T-cell (primary cell): Measurements from ENCODE around the gene SHISAL1. TPM values are rescaled to one million over a fixed set of nuclear protein-coding genes. Genes with fewer than 3 reads are reported as not detected.

Experiments used
- ATAC-seq, 4 experiments: fragments of 200-7000 bp in 3 of 4; fragments of 150-1000 bp in 1 of 4; cut with Tn5 transposase; replicated peaks in 1 of 4; 1 replicate in 3 of 4; 2 replicates in 1 of 4; pipeline ENCODE4 v1.10.0; 2021; ENCODE audit warnings: moderate library complexity in 3 of 4, mild to moderate bottlenecking in 2 of 4, moderate number of reproducible peaks in 1 of 4
- CTCF ChIA-PET, 2 donors: fragments of 300-600 bp; sonication (Branson Sonifier 250); formaldehyde crosslinking; loops; one replicate each; lab custom pipeline; 2022; ENCODE audit warnings: antibody characterized with exemption in 2 of 2; lab: Charles Lee
- POLR2A ChIA-PET, 2 donors: fragments of 300-600 bp; sonication (Branson Sonifier 250); formaldehyde crosslinking; loops; one replicate each; lab custom pipeline; 2022; ENCODE audit warnings: antibody characterized with exemption in 2 of 2; lab: Charles Lee
- DNase-seq, 35 experiments: peaks; one replicate each; pipeline versions ENCODE4 v3.0.0 to v3.0.0-alpha.2; 2013 to 2023
- H3K27ac ChIP-seq: one replicate; pipeline ENCODE4 v1.5.1; 2013; ENCODE audit warnings: low read length
- H3K27me3 ChIP-seq, 2 experiments: replicated peaks in 1 of 2; 1 replicate in 1 of 2; 2 replicates in 1 of 2; pipeline versions ENCODE4 v1.6.1 to v1.7.0; 2013; ENCODE audit warnings: low read length in 1 of 2, mixed read lengths in 1 of 2; ENCODE audit not compliant: control insufficient read depth in 2 of 2, insufficient read depth in 2 of 2; ENCODE audit errors: extremely low read depth in 1 of 2
- H3K36me3 ChIP-seq, 2 donors: 1 replicate in 1 of 2; 2 replicates in 1 of 2; pipeline versions ENCODE4 v1.6.1 to v1.7.0; 2013; ENCODE audit warnings: low read length in 1 of 2; ENCODE audit not compliant: control insufficient read depth in 2 of 2, insufficient read depth in 1 of 2; ENCODE audit errors: extremely low read depth in 1 of 2
- H3K4me1 ChIP-seq, 2 experiments: 1 replicate in 1 of 2; 2 replicates in 1 of 2; pipeline versions ENCODE4 v1.6.1 to v1.7.0; 2013; ENCODE audit warnings: low read length in 2 of 2, mixed read lengths in 1 of 2; ENCODE audit not compliant: insufficient read depth in 2 of 2, control insufficient read depth in 1 of 2; ENCODE audit errors: extremely low read depth in 1 of 2
- H3K4me3 ChIP-seq, 2 donors: 1 replicate in 1 of 2; 2 replicates in 1 of 2; pipeline versions ENCODE4 v1.5.1 to v1.7.0; 2013; ENCODE audit warnings: mild to moderate bottlenecking in 2 of 2, low read length in 1 of 2, moderate library complexity in 1 of 2; ENCODE audit not compliant: control insufficient read depth in 1 of 2; ENCODE audit errors: extremely low read depth in 1 of 2
- H3K9me3 ChIP-seq: 2 replicates; pipeline ENCODE4 v1.7.0; 2013
- H3K27ac Mint-ChIP-seq, 2 donors: one replicate each; pipeline ENCODE4 v1.8.0; 2020 to 2021; ENCODE audit warnings: mild to moderate bottlenecking in 2 of 2, mixed read lengths in 2 of 2
- H3K27me3 Mint-ChIP-seq, 2 donors: one replicate each; pipeline ENCODE4 v1.8.0; 2021 to 2022; ENCODE audit warnings: mixed read lengths in 2 of 2
- H3K36me3 Mint-ChIP-seq: one replicate; pipeline ENCODE4 v1.8.0; 2021; ENCODE audit warnings: mixed read lengths
- H3K4me1 Mint-ChIP-seq, 3 donors: one replicate each; pipeline ENCODE4 v1.8.0; 2020 to 2022; ENCODE audit warnings: mixed read lengths in 3 of 3, mild to moderate bottlenecking in 1 of 3
- H3K4me3 Mint-ChIP-seq, 3 donors: one replicate each; pipeline ENCODE4 v1.8.0; 2020 to 2022; ENCODE audit warnings: mild to moderate bottlenecking in 3 of 3, mixed read lengths in 3 of 3, moderate library complexity in 3 of 3
- H3K9me3 Mint-ChIP-seq, 3 donors: one replicate each; pipeline ENCODE4 v1.8.0; 2020 to 2022; ENCODE audit warnings: mixed read lengths in 3 of 3
- WGBS: methylation state at CpG from one replicate; pipeline ENCODE4 v1.1.5; 2013; ENCODE audit warnings: missing lambda C conversion rate; ENCODE audit not compliant: insufficient coverage; 5-methylcytosine and 5-hydroxymethylcytosine counted together
- total RNA-seq, 35 experiments: library from RNA in 6 of 35; stranded (reverse) in 6 of 35; fragments of 120-200 nt in 1 of 35; gene quantifications; one replicate each; pipeline versions ENCODE4 v1.2.1 to v1.2.4 and lab custom pipeline; 2013 to 2026

SHISAL1 gene
- total RNA-seq, 5 donors from 2014 or later (not counting 1 experiment from before 2014, with no cell fraction given): 0.03 to 0.06 TPM; not detected in 3

GRCh38 chr22:44218071-44218470 lies 94.7 kb downstream of the SHISAL1 start:
- Mint-ChIP-seq H3K4me3 (no peak overlapping the region), H3K36me3 (no peaks in the 10 kb centered on the region), H3K27me3 (peaks cover 0 to 5% of the 10 kb centered on the region in 2 donors), H3K9me3 (no peaks in the 10 kb centered on the region), H3K27ac (no peak overlapping the region), H3K4me1 (no peaks in the 10 kb centered on the region)
- Histone ChIP-seq H3K27me3 (peaks cover 0 to 5% of the 10 kb centered on the region in 2 experiments), H3K4me1 (no peaks in the 10 kb centered on the region), H3K36me3 (no peaks in the 10 kb centered on the region), H3K9me3 (no peaks in the 10 kb centered on the region), H3K4me3 (no peak overlapping the region), H3K27ac (no peak overlapping the region)
- POLR2A ChIA-PET: no interaction called here
- 81% methylated on average over 6 of the region's 6 CpGs for WGBS
- CTCF ChIA-PET: interaction anchor here in 1 of 2 donors (0.7 kb wide), 1 partner anchor 468 kb away, joined by 4 read pairs; no protein-coding TSS in a partner anchor
- ATAC-seq (no peak), DNase-seq (no peak)

GRCh38 chr22:44217346-44217745 lies 95.4 kb downstream of the SHISAL1 start:
- Mint-ChIP-seq H3K9me3 (no peaks in the 10 kb centered on the region), H3K27ac (no peak overlapping the region), H3K4me1 (no peaks in the 10 kb centered on the region), H3K36me3 (no peaks in the 10 kb centered on the region), H3K27me3 (peaks cover 0 to 1% of the 10 kb centered on the region in 2 donors), H3K4me3 (no peak overlapping the region)
- ChIA-PET CTCF (interaction anchor here in 1 of 2 donors (0.7 kb wide), 1 partner anchor 469 kb away, joined by 4 read pairs; no protein-coding TSS in a partner anchor), POLR2A (no interaction called here)
- Histone ChIP-seq H3K9me3 (no peaks in the 10 kb centered on the region), H3K27me3 (peaks cover 0 to 5% of the 10 kb centered on the region in 2 experiments), H3K4me3 (no peak overlapping the region), H3K27ac (no peak overlapping the region), H3K4me1 (no peaks in the 10 kb centered on the region), H3K36me3 (no peaks in the 10 kb centered on the region)
- 97% methylated on average over 7 of the region's 7 CpGs for WGBS
- no peak for ATAC-seq
- no peak for DNase-seq

- no peak overlapping the region for H3K27ac Mint-ChIP-seq
- H3K4me3 Mint-ChIP-seq: no peak overlapping the region
- Histone ChIP-seq H3K27me3 (peaks cover 0 to 5% of the 10 kb centered on the region in 2 experiments), H3K4me3 (no peak overlapping the region), H3K36me3 (no peaks in the 10 kb centered on the region), H3K4me1 (no peaks in the 10 kb centered on the region), H3K27ac (no peak overlapping the region), H3K9me3 (no peaks in the 10 kb centered on the region)
- DNase-seq: no peak
- POLR2A ChIA-PET: no interaction called here
- H3K36me3 Mint-ChIP-seq: peaks cover 5% of the 10 kb centered on the region
- no peak for ATAC-seq
- 66% methylated on average over 3 of the region's 4 CpGs for WGBS
- H3K4me1 Mint-ChIP-seq: no peaks in the 10 kb centered on the region
- H3K9me3 Mint-ChIP-seq: no peaks in the 10 kb centered on the region
- CTCF ChIA-PET: no interaction called here
- no peaks in the 10 kb centered on the region for H3K27me3 Mint-ChIP-seq
These were observed 97.5 kb downstream of the SHISAL1 start for GRCh38 chr22:44215287-44215686.

- no peak for ATAC-seq
- Mint-ChIP-seq H3K36me3 (peaks cover 10% of the 10 kb centered on the region), H3K27ac (no peak overlapping the region), H3K27me3 (no peaks in the 10 kb centered on the region), H3K9me3 (peaks cover 0 to 5% (median 5%) of the 10 kb centered on the region in 3 donors), H3K4me3 (no peak overlapping the region), H3K4me1 (no peaks in the 10 kb centered on the region)
- H3K4me3 ChIP-seq: no peak overlapping the region
- POLR2A ChIA-PET: no interaction called here
- CTCF ChIA-PET: no interaction called here
- WGBS: 96% methylated on average over 4 of the region's 6 CpGs
- H3K9me3 ChIP-seq: no peaks in the 10 kb centered on the region
- no peaks in the 10 kb centered on the region for H3K4me1 ChIP-seq
- peaks cover 0 to 5% of the 10 kb centered on the region in 2 experiments for H3K27me3 ChIP-seq
- H3K27ac ChIP-seq: no peak overlapping the region
- no peaks in the 10 kb centered on the region for H3K36me3 ChIP-seq
- no peak for DNase-seq
These were observed 98.0 kb downstream of the SHISAL1 start for GRCh38 chr22:44214764-44215163.

GRCh38 chr22:44214187-44214586 lies 98.6 kb downstream of the SHISAL1 start:
- no peaks in the 10 kb centered on the region for H3K27me3 Mint-ChIP-seq
- Histone ChIP-seq H3K27me3 (peaks cover 0 to under 1% of the 10 kb centered on the region in 2 experiments), H3K9me3 (no peaks in the 10 kb centered on the region), H3K4me1 (no peaks in the 10 kb centered on the region), H3K36me3 (no peaks in the 10 kb centered on the region), H3K4me3 (no peak overlapping the region), H3K27ac (no peak overlapping the region)
- 92% methylated on average over 3 of the region's 3 CpGs for WGBS
- peaks cover 14% of the 10 kb centered on the region for H3K36me3 Mint-ChIP-seq
- H3K4me1 Mint-ChIP-seq: peaks cover 0 to 3% (median 0%) of the 10 kb centered on the region in 3 donors
- DNase-seq: no peak
- no peak overlapping the region for H3K27ac Mint-ChIP-seq
- H3K9me3 Mint-ChIP-seq: peaks cover 0 to 11% (median 9%) of the 10 kb centered on the region in 3 donors
- no peak overlapping the region for H3K4me3 Mint-ChIP-seq
- POLR2A ChIA-PET: no interaction called here
- no peak for ATAC-seq
- CTCF ChIA-PET: no interaction called here

- CTCF ChIA-PET: no interaction called here
- H3K4me3 Mint-ChIP-seq: no peak overlapping the region
- peaks cover 18% of the 10 kb centered on the region for H3K36me3 Mint-ChIP-seq
- Histone ChIP-seq H3K9me3 (no peaks in the 10 kb centered on the region), H3K4me3 (no peak overlapping the region), H3K36me3 (no peaks in the 10 kb centered on the region), H3K27me3 (no peaks in the 10 kb centered on the region), H3K4me1 (no peaks in the 10 kb centered on the region), H3K27ac (no peak overlapping the region)
- no peaks in the 10 kb centered on the region for H3K27me3 Mint-ChIP-seq
- POLR2A ChIA-PET: no interaction called here
- ATAC-seq (no peak), DNase-seq (no peak)
- no peak overlapping the region for H3K27ac Mint-ChIP-seq
- WGBS: 73% methylated on average over 3 of the region's 3 CpGs
- peaks cover 0 to 7% (median 0%) of the 10 kb centered on the region in 3 donors for H3K4me1 Mint-ChIP-seq
- peaks cover 0 to 16% (median 14%) of the 10 kb centered on the region in 3 donors for H3K9me3 Mint-ChIP-seq
These were observed 99.2 kb downstream of the SHISAL1 start for GRCh38 chr22:44213489-44214043.
